Left lung (tissue), 10 donors: ENCODE results near the gene ENPP3. TPM values are rescaled to one million over a fixed set of nuclear protein-coding genes. Genes with fewer than 3 reads are reported as not detected.

ENCODE experiments used
- ATAC-seq: fragments of 200-7000 bp; cut with Tn5 transposase; one replicate; pipeline ENCODE4 v1.9.1; 2020; ENCODE audit warnings: moderate library complexity
- DNase-seq, 4 donors: peaks; one replicate each; pipeline ENCODE4 v3.0.0-alpha.2; 2013 to 2020
- H3K27ac ChIP-seq, 2 donors: fragments of 200-600 bp; sonication (generic) in 1 of 2; one replicate each; pipeline versions ENCODE4 v1.5.0 to v1.8.0; 2020 to 2021
- H3K27me3 ChIP-seq, 2 donors: fragments of 200-600 bp; sonication (generic) in 1 of 2; one replicate each; pipeline versions ENCODE4 v1.5.0 to v1.8.0; 2020 to 2021
- H3K36me3 ChIP-seq, 2 donors: fragments of 200-600 bp; sonication (generic) in 1 of 2; one replicate each; pipeline versions ENCODE4 v1.5.0 to v1.8.0; 2020 to 2021
- H3K4me1 ChIP-seq, 2 donors: fragments of 200-600 bp; one replicate each; pipeline ENCODE4 v1.8.0; 2021
- H3K4me3 ChIP-seq, 2 donors: fragments of 200-600 bp; sonication (generic) in 1 of 2; one replicate each; pipeline versions ENCODE4 v1.5.0 to v1.8.0; 2020 to 2021; ENCODE audit warnings: mild to moderate bottlenecking in 1 of 2
- H3K9me3 ChIP-seq, 2 donors: fragments of 200-600 bp; sonication (generic) in 1 of 2; one replicate each; pipeline versions ENCODE4 v1.5.0 to v1.8.0; 2020 to 2021
- intact Hi-C, 2 donors: fragments of 100-400 bp; cut with DNase I; formaldehyde crosslinking; loops; one replicate each; pipeline versions ENCODE4 v1.11.2 to v1.14.2; 2022
- polyA plus RNA-seq, 6 donors: library from polyadenylated mRNA; unstranded; fragments of 120-200 nt; gene quantifications; one replicate each; pipeline ENCODE4 v1.2.1, GENCODE V29; 2013; ENCODE audit not compliant: insufficient read length in 6 of 6
- total RNA-seq, 2 donors: library from RNA; stranded (reverse); fragmentation: NEBNext Ultra II Directional; extraction: Animal tissue kit (Norgen Biotek cat#: 25700); gene quantifications; one replicate each; pipeline ENCODE4 v1.2.1, GENCODE V29; 2021
- TF ChIP-seq, protein P1 (sequence below), 2 donors: fragments of 200-600 bp; sonication (generic) in 1 of 2; IDR thresholded peaks; one replicate each; pipeline versions ENCODE4 v1.5.0 to v1.8.0; 2021; ENCODE audit warnings: antibody characterized with exemption in 2 of 2
- donor health status: DM: no; HTN: yes; CAD: no.
- donor health status: DM: no; HTN: no; CAD: no.

Gene ENPP3
- total and polyA plus RNA-seq, 8 donors = 0.44 to 1.5 (median 0.90) TPM

GRCh38 chr6:131642565-131642964 lies 5.5 kb downstream of the ENPP3 start:
- no peaks in the 10 kb centered on the region for H3K36me3 ChIP-seq
- no peak overlapping the region for H3K4me3 ChIP-seq
- no peak overlapping the region for H3K27ac ChIP-seq
- DNase-seq (no peak), ATAC-seq (no peak)
- intact Hi-C loops = no loop called here
- H3K27me3 ChIP-seq = no peaks in the 10 kb centered on the region
- TF ChIP-seq, protein P1, sequence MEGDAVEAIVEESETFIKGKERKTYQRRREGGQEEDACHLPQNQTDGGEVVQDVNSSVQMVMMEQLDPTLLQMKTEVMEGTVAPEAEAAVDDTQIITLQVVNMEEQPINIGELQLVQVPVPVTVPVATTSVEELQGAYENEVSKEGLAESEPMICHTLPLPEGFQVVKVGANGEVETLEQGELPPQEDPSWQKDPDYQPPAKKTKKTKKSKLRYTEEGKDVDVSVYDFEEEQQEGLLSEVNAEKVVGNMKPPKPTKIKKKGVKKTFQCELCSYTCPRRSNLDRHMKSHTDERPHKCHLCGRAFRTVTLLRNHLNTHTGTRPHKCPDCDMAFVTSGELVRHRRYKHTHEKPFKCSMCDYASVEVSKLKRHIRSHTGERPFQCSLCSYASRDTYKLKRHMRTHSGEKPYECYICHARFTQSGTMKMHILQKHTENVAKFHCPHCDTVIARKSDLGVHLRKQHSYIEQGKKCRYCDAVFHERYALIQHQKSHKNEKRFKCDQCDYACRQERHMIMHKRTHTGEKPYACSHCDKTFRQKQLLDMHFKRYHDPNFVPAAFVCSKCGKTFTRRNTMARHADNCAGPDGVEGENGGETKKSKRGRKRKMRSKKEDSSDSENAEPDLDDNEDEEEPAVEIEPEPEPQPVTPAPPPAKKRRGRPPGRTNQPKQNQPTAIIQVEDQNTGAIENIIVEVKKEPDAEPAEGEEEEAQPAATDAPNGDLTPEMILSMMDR (IDR thresholded peaks at IDR 0.05) = no peak
- H3K9me3 ChIP-seq = no peaks in the 10 kb centered on the region
- no peaks in the 10 kb centered on the region for H3K4me1 ChIP-seq

DNA sequence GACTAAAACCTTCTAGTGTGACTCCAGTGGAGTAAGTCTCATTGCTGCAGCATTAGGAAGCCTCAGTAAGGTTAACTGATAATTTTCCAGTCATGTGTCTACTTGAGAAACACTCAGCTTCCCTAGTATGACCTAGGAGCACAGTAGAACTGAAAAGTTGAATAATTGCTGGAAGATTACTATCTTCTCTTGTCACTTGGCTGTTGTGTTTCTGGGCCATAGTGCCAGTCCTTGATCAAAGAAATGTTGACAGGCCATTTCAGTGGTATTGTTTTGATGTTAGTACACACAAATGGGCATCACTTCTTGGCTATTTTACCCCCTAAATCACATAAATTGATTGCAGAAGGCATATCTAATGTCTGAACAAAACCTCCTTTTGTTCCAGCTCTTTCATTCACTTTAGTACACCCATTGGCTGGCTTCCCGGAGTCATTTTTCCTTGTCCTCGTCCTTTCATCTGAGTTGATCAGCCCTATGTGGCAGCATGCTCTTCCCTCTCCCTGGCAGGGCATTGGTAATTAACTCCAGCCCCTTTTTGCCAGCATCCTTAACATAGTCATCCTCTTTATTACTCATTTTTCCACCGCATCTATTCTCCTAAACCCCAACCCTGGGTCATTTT lies 6.0 kb downstream of the ENPP3 start:
- ATAC-seq = no peak
- Histone ChIP-seq H3K36me3 (no peaks in the 10 kb centered on the region), H3K27me3 (no peaks in the 10 kb centered on the region), H3K27ac (no peak overlapping the region), H3K4me1 (no peaks in the 10 kb centered on the region), H3K4me3 (no peak overlapping the region), H3K9me3 (no peaks in the 10 kb centered on the region)
- no peak for DNase-seq
- TF ChIP-seq, protein P1 (IDR thresholded peaks at IDR 0.05) = no peak
- intact Hi-C loops = no loop called here

DNA sequence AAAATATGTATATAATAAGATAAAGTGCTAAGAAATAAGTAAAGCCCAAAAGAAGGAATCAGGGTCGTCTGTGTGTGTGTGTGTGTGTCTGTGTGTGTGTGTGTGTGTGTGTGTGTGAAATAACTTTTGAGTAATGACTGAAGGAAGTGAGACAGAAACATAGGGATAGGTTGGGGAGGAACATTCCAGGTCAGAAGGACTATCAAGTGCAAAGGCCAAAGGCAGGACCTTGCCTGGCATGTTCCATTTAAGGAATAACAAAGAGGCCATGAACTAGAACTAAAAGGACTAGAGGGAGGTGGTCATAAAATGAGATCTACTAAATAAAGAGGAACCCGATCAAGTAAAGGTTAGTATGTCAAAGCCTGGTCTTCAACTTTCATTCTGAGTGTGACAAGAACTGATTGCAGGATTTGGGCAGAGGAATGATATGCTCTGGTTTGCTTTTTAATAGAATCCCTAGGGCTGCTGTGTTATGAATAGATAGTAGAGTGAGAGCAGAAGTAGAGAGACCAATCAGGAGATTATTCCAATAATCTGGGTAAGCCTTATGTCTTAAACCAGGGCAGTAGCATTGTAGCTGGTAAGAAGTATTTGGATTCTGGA lies 6.9 kb downstream of the ENPP3 start:
- Histone ChIP-seq H3K27me3 (no peaks in the 10 kb centered on the region), H3K27ac (no peak overlapping the region), H3K9me3 (no peaks in the 10 kb centered on the region), H3K36me3 (no peaks in the 10 kb centered on the region), H3K4me3 (no peak overlapping the region), H3K4me1 (no peaks in the 10 kb centered on the region)
- TF ChIP-seq, protein P1 (IDR thresholded peaks at IDR 0.05) = no peak
- no peak for ATAC-seq
- DNase-seq = no peak
- intact Hi-C loops = no loop called here

DNA sequence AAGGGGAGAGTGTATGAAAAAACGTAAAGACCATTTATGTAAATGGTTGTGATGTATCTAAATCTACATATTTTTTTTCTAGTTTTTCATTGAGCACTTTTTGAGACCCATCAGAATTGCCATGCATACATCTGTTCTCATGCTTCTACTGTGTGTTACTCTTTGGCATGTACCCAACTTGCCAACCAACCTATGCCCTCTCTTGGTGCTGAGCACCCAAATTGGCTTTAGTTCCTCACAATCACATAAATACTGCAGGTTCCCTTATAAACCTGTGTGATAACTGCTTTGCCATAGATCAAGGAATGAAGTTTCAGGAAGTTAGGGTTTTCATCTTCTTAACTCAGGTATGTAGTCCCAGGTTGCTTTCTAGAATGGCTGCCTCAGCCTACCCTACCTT lies 7.8 kb downstream of the ENPP3 start:
- H3K4me3 ChIP-seq = no peak overlapping the region
- TF ChIP-seq, protein P1 (IDR thresholded peaks at IDR 0.05) = no peak
- no peak overlapping the region for H3K27ac ChIP-seq
- no peaks in the 10 kb centered on the region for H3K36me3 ChIP-seq
- intact Hi-C loops = no loop called here
- no peaks in the 10 kb centered on the region for H3K9me3 ChIP-seq
- no peaks in the 10 kb centered on the region for H3K27me3 ChIP-seq
- no peak for ATAC-seq
- no peak for DNase-seq
- no peaks in the 10 kb centered on the region for H3K4me1 ChIP-seq

DNA sequence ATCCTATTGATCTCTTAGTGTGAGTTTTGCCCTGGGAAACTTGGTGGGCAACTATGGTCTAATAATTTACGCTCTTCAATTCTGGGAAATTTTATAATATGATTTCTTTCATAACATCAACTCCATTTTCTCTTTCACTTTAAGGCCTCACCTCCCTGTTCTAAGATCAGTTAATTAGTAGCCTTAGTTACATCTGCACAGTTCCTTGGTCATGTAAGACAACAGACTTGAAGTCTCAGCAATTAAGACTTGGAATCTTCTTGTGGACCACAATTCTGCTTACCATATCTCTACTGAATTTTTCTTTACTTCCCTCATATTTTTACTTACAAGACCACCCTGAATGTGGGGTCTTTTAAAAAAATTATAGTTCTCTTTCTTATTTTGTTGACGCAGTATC lies 8.7 kb downstream of the ENPP3 start:
- Histone ChIP-seq H3K27me3 (no peaks in the 10 kb centered on the region), H3K4me1 (no peaks in the 10 kb centered on the region), H3K27ac (no peak overlapping the region), H3K9me3 (no peaks in the 10 kb centered on the region), H3K4me3 (no peak overlapping the region), H3K36me3 (no peaks in the 10 kb centered on the region)
- intact Hi-C loops = no loop called here
- no peak for DNase-seq
- TF ChIP-seq, protein P1 (IDR thresholded peaks at IDR 0.05) = no peak
- no peak for ATAC-seq
